ENCODE measurements around the gene C12orf43.

GRCh38 chr12:120989687-120990086 lies 26.6 kb downstream of the C12orf43 start:
- TF ChIP-seq CTCF (IDR thresholded peaks at IDR 0.05): no peak
- no peak for TF ChIP-seq POLR2A (IDR thresholded peaks at IDR 0.05)

Measured in right lobe of liver (tissue), 4 donors.